Measurements from ENCODE around the gene NODAL. TPM values are rescaled to one million over a fixed set of nuclear protein-coding genes. Genes with fewer than 3 reads are reported as not detected.
A peak's percentile ranks its signal among the peaks of the same experiment; 100 is the strongest.

Gene NODAL
- total and polyA plus RNA-seq, 8 donors, result 0.80 to 1.3 (median 0.93) TPM; not detected in 2

DNA sequence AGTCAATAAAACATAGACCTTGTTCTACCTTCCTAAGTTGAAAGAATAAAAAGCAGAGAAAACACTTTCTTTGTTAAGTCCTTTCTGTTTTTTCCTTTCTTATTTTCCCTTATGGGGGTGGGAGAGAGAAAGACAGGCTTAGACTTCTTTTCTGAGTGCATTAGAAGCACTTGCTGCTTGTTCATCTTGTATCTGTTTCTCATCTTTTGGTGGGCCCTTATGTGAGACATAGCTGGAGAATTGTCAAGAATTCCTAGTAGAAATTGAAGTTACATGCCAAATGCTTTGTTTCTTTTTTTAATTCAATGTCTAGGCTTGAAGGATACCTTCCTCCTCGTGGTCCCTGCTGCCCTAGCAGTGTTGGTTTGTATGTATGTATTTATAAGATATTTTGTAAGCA is 30.9 kb downstream of the NODAL start:
- Histone ChIP-seq H3K4me3 (no peak overlapping the region), H3K4me1 (peaks cover 25 to 45% of the 10 kb centered on the region in 2 donors), H3K9me3 (no peaks in the 10 kb centered on the region), H3K27ac (no peak overlapping the region), H3K36me3 (no peaks in the 10 kb centered on the region), H3K27me3 (no peaks in the 10 kb centered on the region)
- TF ChIP-seq CTCF (IDR thresholded peaks at IDR 0.05), result no peak
- no peak for DNase-seq
- ATAC-seq, result no peak
- intact Hi-C loops (cut with DNase I), result no loop called here

GRCh38 chr10:70409772-70410171 is 31.7 kb downstream of the NODAL start:
- DNase-seq, result no peak
- Histone ChIP-seq H3K27ac (no peak overlapping the region), H3K27me3 (no peaks in the 10 kb centered on the region), H3K9me3 (no peaks in the 10 kb centered on the region), H3K36me3 (no peaks in the 10 kb centered on the region), H3K4me1 (peaks cover 26 to 54% of the 10 kb centered on the region in 2 donors), H3K4me3 (no peak overlapping the region)
- TF ChIP-seq CTCF (IDR thresholded peaks at IDR 0.05), result no peak
- no peak for ATAC-seq
- intact Hi-C loops (cut with DNase I), result no loop called here

GRCh38 chr10:70405037-70405824 is 36.2 kb downstream of the NODAL start:
- peaks cover 26 to 48% of the 10 kb centered on the region in 2 donors for H3K4me1 ChIP-seq
- H3K27me3 ChIP-seq, result no peaks in the 10 kb centered on the region
- no peak for TF ChIP-seq CTCF (IDR thresholded peaks at IDR 0.05)
- DNase-seq (peak in 3 of 4 donors; percentile 79 to 94 (median 87)), ATAC-seq (peak; percentile 84)
- H3K27ac ChIP-seq, result peak overlapping the region; percentile 98 to 99
- peak overlapping the region; percentile 90 to 93 for H3K4me3 ChIP-seq
- H3K36me3 ChIP-seq, result no peaks in the 10 kb centered on the region
- H3K9me3 ChIP-seq, result no peaks in the 10 kb centered on the region
- intact Hi-C loops (cut with DNase I), result no loop called here

- Histone ChIP-seq H3K4me1 (peaks cover 26 to 48% of the 10 kb centered on the region in 2 donors), H3K9me3 (no peaks in the 10 kb centered on the region), H3K4me3 (peak overlapping the region; percentile 90 to 93), H3K27ac (peak overlapping the region; percentile 98 to 99), H3K27me3 (no peaks in the 10 kb centered on the region), H3K36me3 (no peaks in the 10 kb centered on the region)
- intact Hi-C loops (cut with DNase I), result no loop called here
- ATAC-seq (peak; percentile 12), DNase-seq (no peak)
- TF ChIP-seq CTCF (IDR thresholded peaks at IDR 0.05), result no peak
Measured at GRCh38 chr10:70404787-70405036, 36.8 kb downstream of the NODAL start.

GRCh38 chr10:70404036-70404786 is 37.3 kb downstream of the NODAL start, which contains the start of gene EIF4EBP2:
TSS of gene EIF4EBP2 (plus strand) at chr10:70404145. CDS start at chr10:70404402, 257 bp downstream.
- Histone ChIP-seq H3K4me3 (peak within 1 kb of the TSS; percentile 90 to 93), H3K4me1 (peaks cover 23 to 44% of the 10 kb centered on the region in 2 donors), H3K27me3 (no peaks in the 10 kb centered on the region), H3K27ac (peak within 1 kb of the TSS; percentile 98 to 99), H3K9me3 (no peaks in the 10 kb centered on the region), H3K36me3 (no peaks in the 10 kb centered on the region)
- intact Hi-C loops (cut with DNase I), result no loop called here
- no peak for TF ChIP-seq CTCF (IDR thresholded peaks at IDR 0.05)
- ATAC-seq (peak; percentile 94), DNase-seq (peak; percentile 98 to 100 (median 98))
